Measurements from ENCODE around the gene CCDC82. TPM values are rescaled to one million over a fixed set of nuclear protein-coding genes. Genes with fewer than 3 reads are reported as not detected.

Gene CCDC82
- total RNA-seq, 2 experiments from 2014 or later = 23.7 to 24.4 TPM

- ChIA-PET CTCF (interaction anchor here (1.0 to 1.3 kb wide), 5 partner anchors 8 to 36 kb away, joined by 3 to 5 read pairs (median 3); no protein-coding TSS in a partner anchor), POLR2A (interaction anchor here (0.6 to 3.8 kb wide), 8 partner anchors 32 to 382 kb away, joined by 3 to 16 read pairs (median 4); partner anchors contain the start of gene MAML2)
- Mint-ChIP-seq H3K9me3 (no peaks in the 10 kb centered on the region), H3K4me3 (peak overlapping the region; percentile 69), H3K4me1 (ENCODE audit: low read depth) (peaks cover 92% of the 10 kb centered on the region), H3K27ac (peak overlapping the region; percentile 85), H3K36me3 (ENCODE audit: low read depth) (peaks cover 22% of the 10 kb centered on the region), H3K27me3 (no peaks in the 10 kb centered on the region)
- H3K4me1 ChIP-seq (ENCODE audit: insufficient read depth, low read length) = peaks cover 11% of the 10 kb centered on the region
- H3K27me3 ChIP-seq (ENCODE audit: control insufficient read depth in 1 of 2, insufficient read depth in 2 of 2, low read length in 2 of 2) = no peaks in the 10 kb centered on the region
- no peak for TF ChIP-seq CTCF (IDR thresholded peaks at IDR 0.05)
- H3K27ac ChIP-seq (ENCODE audit: low read depth in 1 of 2, low read length in 2 of 2) = no peak overlapping the region
- no peak overlapping the region for H3K4me3 ChIP-seq (ENCODE audit: low read length)
- H3K9me3 ChIP-seq (ENCODE audit: control insufficient read depth in 1 of 2, insufficient read depth in 1 of 2, low read length in 2 of 2) = no peaks in the 10 kb centered on the region
- ATAC-seq (ENCODE audit: poor library complexity) = peak; percentile 76
- peaks cover 3% of the 10 kb centered on the region for H3K36me3 ChIP-seq (ENCODE audit: insufficient read depth, low read length)
- intact Hi-C loops (cut with DNase I, micrococcal nuclease) = loop anchor here in 1 of 2 experiments (5.0 kb wide), 2 partner anchors 35 to 50 kb away; partner anchors contain the start of gene MAML2
- DNase-seq = peak in 5 of 14 experiments; percentile 7 to 55 (median 46)
Observed at GRCh38 chr11:96306933-96307775, 82.6 kb downstream of the CCDC82 start.

GRCh38 chr11:96306600-96306932 lies 83.1 kb downstream of the CCDC82 start:
- Histone ChIP-seq H3K27ac (ENCODE audit: low read depth in 1 of 2, low read length in 2 of 2) (no peak overlapping the region), H3K9me3 (ENCODE audit: control insufficient read depth in 1 of 2, insufficient read depth in 1 of 2, low read length in 2 of 2) (no peaks in the 10 kb centered on the region), H3K36me3 (ENCODE audit: insufficient read depth, low read length) (peaks cover 3% of the 10 kb centered on the region), H3K27me3 (ENCODE audit: control insufficient read depth in 1 of 2, insufficient read depth in 2 of 2, low read length in 2 of 2) (no peaks in the 10 kb centered on the region), H3K4me1 (ENCODE audit: insufficient read depth, low read length) (peaks cover 11% of the 10 kb centered on the region), H3K4me3 (ENCODE audit: low read length) (no peak overlapping the region)
- ATAC-seq (ENCODE audit: poor library complexity) (no peak), DNase-seq (no peak)
- Mint-ChIP-seq H3K4me1 (ENCODE audit: low read depth) (peaks cover 90% of the 10 kb centered on the region), H3K36me3 (ENCODE audit: low read depth) (peaks cover 17% of the 10 kb centered on the region), H3K4me3 (peak overlapping the region; percentile 69), H3K27ac (peak overlapping the region; percentile 85), H3K9me3 (no peaks in the 10 kb centered on the region), H3K27me3 (no peaks in the 10 kb centered on the region)
- intact Hi-C loops (cut with DNase I, micrococcal nuclease) = loop anchor here in 1 of 2 experiments (5.0 kb wide), 2 partner anchors 36 to 49 kb away; partner anchors contain the start of gene MAML2
- ChIA-PET CTCF (interaction anchor here (1.0 to 1.3 kb wide), 4 partner anchors 9 to 37 kb away, joined by 3 to 5 read pairs (median 3); no protein-coding TSS in a partner anchor), POLR2A (interaction anchor here (0.7 to 3.8 kb wide), 6 partner anchors 33 to 112 kb away, joined by 3 to 16 read pairs (median 6); partner anchors contain the start of gene MAML2)
- no peak for TF ChIP-seq CTCF (IDR thresholded peaks at IDR 0.05)

GRCh38 chr11:96306071-96306470 lies 83.6 kb downstream of the CCDC82 start:
- Histone ChIP-seq H3K36me3 (ENCODE audit: insufficient read depth, low read length) (no peaks in the 10 kb centered on the region), H3K27me3 (ENCODE audit: control insufficient read depth in 1 of 2, insufficient read depth in 2 of 2, low read length in 2 of 2) (no peaks in the 10 kb centered on the region), H3K9me3 (ENCODE audit: control insufficient read depth in 1 of 2, insufficient read depth in 1 of 2, low read length in 2 of 2) (no peaks in the 10 kb centered on the region), H3K27ac (ENCODE audit: low read depth in 1 of 2, low read length in 2 of 2) (no peak overlapping the region), H3K4me3 (ENCODE audit: low read length) (no peak overlapping the region), H3K4me1 (ENCODE audit: insufficient read depth, low read length) (peaks cover 11% of the 10 kb centered on the region)
- Mint-ChIP-seq H3K9me3 (no peaks in the 10 kb centered on the region), H3K27me3 (no peaks in the 10 kb centered on the region), H3K4me1 (ENCODE audit: low read depth) (peaks cover 90% of the 10 kb centered on the region), H3K36me3 (ENCODE audit: low read depth) (peaks cover 16% of the 10 kb centered on the region), H3K4me3 (no peak overlapping the region), H3K27ac (peak overlapping the region; percentile 4)
- DNase-seq (no peak), ATAC-seq (ENCODE audit: poor library complexity) (no peak)
- intact Hi-C loops (cut with DNase I, micrococcal nuclease) = loop anchor here in 1 of 2 experiments (5.0 kb wide), 2 partner anchors 36 to 49 kb away; partner anchors contain the start of gene MAML2
- no peak for TF ChIP-seq CTCF (IDR thresholded peaks at IDR 0.05)
- POLR2A ChIA-PET = interaction anchor here (0.7 to 2.1 kb wide), 3 partner anchors 9 to 69 kb away, joined by 3 to 8 read pairs (median 5); no protein-coding TSS in a partner anchor
- CTCF ChIA-PET = interaction anchor here (0.7 to 1.3 kb wide), 2 partner anchors 27 to 37 kb away, joined by 3 read pairs; partner anchors contain the start of gene MAML2

All from CD4-positive, alpha-beta T cell (primary cell).